GM21515 (cell line): ENCODE data around the gene MAPKAP1.
"Not testable (repeated sequence)": the region's sequence is repeated elsewhere in the genome, so short reads cannot be mapped to it uniquely, and the experiment has no call there.

Experiments
- ATAC-seq: cut with Tn5 transposase; IDR thresholded peaks from one replicate; pipeline ENCODE4 v1.9.1; 2021; ENCODE audit not compliant: unreplicated experiment

Gene MAPKAP1

DNA sequence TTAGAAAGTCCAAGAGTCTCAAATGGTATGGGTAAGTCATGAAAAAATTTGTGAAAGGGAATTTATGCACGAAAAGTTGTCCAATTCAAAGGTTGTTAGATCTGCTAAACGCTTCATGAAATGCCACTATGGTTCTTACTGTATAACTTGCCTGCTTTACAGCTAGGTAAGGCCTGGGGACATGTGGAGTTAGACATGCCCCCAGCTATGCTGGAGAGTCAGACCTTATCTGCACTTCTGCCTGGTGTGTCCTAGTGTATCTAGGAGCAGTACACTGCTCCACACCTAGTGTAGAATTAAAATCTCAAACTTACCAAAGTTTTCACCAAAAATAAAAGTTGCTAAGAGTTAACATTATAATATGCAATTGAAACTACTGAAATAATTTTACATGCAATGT lies 136.8 kb downstream of the MAPKAP1 start:
- ATAC-seq = no peak

DNA sequence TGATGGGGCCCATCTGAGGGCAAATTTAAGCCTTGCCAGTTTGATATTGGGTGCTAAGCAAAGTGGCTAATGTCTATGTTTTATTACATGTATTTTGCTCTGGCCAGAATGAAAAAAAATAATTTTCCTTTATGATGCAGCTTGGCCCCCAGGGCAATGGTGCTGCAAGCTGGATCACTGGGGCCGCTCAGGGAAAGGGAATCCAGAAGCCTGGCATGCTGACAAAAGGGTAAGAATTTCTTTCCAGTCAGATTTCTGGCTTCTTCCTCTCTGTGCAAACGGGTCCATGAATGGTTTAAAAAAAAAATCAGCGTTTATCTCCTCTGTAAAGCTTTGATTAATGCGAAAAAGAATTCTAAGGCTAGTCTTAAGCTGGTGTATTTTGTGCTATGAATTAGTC lies 138.4 kb downstream of the MAPKAP1 start:
- ATAC-seq = no peak

DNA sequence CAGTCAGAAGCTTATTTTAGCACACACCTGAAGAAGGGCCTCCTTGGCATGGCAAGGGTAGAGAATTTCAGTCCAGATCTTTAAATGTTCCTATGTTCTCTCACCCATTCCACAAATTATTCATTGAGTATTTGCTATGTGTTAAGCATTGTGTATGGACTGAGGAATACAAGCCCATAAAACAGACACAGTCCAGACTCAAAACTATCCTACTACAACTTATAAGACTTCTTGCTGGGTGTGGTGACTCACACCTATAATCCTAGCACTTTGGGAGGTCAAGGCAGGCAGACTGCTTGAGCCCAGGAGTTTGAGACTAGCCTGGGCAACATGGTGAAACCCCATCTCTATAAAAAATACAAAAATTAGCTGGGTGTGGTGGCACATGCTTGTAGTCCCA lies 141.0 kb downstream of the MAPKAP1 start:
- not testable (repeated sequence) for ATAC-seq

DNA sequence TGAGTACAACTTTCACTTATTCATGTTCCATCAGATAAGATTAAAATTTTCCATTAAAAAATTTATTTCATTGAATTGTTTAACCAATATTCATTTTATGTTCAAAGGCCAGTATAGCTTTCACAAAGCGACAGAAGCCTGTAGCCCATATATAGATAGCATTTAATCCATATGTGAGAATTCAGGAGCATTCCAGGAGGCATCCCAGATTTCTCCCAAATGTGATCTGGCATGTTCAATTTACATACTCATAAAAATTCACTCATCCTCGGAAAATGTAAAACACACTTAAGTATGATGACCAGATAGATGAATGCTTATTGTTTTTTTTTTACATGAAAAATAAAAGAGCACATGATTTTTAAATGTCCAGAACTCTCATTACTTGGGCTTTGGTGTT lies 141.9 kb downstream of the MAPKAP1 start:
- no peak for ATAC-seq

DNA sequence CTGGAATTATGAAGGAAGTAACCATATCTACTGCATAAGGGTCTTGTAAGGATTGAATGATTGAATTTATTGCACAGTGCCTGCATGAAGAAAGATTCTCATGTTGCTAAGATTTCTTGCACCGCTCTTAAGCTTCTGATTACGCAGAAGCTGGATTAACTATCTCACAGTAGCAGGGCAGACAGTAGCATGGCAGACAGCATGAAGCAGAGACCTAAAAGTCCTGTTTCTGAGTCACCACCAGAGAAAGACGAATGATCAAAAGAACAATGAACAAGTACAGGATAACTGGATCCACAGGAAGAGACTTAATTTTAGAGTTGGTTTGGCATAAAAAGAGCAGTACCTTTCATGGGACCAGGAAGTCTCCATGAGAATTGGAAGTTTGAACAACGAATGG lies 142.4 kb downstream of the MAPKAP1 start:
- no peak for ATAC-seq

DNA sequence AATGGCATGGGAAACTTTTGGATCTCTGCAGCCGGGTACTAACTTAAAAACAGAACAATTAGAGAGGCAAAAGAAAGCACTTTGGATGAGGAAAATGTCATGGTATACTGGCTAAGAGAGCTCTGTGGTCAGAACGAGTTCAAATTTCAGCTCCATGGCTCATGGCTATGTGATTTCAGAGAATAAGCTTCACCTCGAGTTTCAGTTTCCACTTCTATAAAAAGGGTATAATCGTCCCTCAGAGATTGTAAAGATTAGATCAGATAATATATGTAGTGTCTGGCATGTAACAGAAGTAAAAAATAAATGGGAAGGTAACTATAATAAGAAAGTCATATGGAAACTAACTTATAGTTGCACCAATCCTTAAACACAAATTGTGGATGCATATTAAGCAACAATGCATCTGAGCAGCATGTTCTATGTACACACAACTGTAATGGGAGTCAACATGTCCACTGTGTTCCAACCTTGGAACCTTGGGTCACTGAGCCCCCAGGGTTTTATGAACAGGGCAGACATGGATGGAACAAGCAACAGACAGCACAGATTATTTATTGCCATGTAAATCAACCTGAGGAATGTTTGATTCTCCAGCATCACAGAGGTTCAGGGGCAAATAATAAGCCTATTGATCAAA lies 145.4 kb downstream of the MAPKAP1 start:
- no peak for ATAC-seq

DNA sequence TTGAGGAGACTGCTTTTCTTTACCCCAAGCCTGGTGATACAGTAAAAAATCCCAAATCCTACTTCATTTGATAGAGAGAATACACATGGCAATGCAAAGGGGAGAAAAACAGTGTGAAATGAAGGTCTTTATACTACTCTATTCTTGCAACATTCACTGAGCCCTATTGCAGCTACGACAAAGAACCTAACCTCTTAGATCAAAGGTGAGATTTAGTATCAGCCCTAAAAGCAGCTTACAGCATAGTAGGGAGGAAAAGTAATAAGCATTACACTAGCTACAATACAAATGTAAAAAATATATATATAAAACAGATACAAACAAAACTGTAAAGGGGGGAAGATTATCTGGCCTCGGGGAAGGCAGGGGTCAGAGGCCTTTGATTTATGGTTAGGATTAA lies 147.1 kb downstream of the MAPKAP1 start:
- ATAC-seq = no peak

DNA sequence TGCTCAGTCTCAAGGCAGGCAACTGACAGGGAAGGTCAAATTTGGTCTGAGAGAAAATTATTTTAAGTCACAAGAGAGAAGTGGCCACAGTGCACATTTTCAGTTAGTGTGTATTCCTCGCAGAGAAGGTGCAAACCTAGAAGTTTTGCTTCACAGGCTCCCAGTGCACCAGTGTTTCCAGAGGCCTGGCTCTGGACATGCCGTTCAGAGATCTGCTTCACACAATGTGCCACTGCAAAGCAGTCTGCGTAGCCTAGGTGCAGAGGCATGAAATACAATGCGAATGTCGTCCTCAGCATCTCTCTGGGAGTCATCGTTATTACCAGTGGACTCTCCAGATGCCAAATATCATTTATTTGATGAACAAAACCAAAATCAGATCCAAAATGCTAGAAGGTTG lies 147.8 kb downstream of the MAPKAP1 start:
- ATAC-seq = no peak

DNA sequence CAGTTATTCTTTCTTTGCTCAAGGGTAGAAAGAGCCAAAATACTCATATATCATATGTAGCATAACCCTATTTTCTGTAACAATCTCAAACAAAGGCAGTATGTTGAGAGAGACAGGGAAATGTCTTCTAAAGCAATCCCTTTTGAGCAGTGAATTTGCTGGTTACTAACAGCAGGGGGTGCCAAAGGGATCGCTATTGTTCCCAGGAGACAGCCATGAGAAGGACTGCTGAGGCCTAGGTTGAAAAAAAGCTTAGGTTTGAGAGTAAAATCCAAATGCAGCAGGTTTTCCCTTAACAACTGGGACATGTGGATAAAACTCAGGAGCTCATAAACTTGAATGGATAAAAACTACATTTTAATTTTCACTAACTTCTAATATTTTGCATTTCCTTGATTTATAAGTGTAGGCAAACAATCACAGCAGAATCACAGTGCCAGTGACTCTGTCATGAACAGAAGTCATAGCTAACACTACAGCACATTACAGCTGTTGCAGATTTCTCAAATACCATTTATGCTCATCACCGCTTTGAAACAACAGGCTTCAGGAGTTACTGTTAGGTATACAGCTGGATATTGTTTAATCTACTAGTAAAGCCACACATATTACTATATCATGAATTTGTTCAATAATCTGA lies 148.4 kb downstream of the MAPKAP1 start:
- no peak for ATAC-seq

DNA sequence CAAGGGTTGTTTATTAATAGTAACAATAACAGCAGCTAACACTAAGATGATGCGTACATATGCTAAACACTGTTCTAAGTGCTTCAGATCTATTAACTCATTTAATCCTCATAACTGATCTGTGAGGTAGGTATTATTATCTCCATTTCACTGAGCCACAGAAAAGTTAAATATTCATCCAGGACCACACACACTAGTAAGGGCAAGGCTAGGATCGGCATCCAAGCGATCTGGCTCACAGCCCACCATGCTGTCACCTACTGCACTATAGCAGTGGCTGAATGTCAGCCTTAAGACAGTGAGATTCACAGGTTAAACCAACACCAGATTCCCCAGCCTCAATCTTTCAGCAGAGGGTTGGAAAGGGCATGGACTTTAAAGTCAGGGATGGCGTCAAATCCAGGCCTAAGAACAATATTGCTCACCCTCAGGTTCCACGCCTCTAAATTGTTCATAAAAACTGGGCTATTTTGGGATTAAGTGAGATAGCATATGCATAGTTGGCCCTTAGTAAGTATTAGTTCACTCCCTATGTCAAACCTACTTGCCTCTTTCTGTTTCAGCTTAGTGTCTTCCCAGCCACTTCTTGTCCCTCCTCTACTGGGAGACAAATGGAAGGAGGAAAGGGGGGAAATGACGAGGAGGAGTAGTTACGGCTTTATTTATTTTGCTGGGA lies 150.8 kb downstream of the MAPKAP1 start:
- no peak for ATAC-seq

DNA sequence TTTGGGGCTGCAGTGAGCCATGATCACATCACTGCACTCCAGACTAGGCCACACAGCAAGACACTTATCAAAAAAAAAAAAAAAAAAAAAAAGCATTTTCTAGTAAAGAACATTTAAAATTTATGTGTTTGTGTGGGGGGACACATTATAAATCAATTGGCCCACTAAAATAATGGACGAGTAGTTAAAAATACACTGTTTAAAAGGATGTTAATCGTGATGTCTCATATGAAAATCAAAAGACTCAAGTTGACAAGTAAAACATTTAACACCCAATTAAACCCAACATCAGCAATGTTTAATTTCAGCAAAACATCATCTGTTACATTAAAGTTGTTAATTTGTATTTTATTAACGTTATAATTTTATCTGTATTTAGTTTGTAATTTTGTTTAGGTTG lies 152.3 kb downstream of the MAPKAP1 start:
- no peak for ATAC-seq

DNA sequence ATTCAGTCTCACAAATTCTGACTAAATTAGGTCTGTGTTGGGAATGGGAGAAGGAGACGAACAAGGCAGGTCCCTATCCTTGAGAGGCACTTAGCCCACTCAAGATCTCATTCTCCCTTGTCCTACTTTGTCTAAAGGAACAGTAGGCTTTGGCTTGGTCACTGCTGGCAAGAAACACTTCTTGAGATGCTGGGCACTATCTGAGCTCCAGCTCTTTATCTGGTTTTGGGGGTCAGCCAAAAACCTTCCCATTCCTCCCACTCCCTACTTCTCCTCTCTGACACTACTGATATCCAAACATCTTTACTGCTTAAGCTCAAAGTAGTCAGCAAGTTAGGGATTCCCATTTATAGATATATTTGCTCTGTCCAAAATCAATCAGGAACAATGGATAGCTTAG lies 155.2 kb downstream of the MAPKAP1 start:
- no peak for ATAC-seq

DNA sequence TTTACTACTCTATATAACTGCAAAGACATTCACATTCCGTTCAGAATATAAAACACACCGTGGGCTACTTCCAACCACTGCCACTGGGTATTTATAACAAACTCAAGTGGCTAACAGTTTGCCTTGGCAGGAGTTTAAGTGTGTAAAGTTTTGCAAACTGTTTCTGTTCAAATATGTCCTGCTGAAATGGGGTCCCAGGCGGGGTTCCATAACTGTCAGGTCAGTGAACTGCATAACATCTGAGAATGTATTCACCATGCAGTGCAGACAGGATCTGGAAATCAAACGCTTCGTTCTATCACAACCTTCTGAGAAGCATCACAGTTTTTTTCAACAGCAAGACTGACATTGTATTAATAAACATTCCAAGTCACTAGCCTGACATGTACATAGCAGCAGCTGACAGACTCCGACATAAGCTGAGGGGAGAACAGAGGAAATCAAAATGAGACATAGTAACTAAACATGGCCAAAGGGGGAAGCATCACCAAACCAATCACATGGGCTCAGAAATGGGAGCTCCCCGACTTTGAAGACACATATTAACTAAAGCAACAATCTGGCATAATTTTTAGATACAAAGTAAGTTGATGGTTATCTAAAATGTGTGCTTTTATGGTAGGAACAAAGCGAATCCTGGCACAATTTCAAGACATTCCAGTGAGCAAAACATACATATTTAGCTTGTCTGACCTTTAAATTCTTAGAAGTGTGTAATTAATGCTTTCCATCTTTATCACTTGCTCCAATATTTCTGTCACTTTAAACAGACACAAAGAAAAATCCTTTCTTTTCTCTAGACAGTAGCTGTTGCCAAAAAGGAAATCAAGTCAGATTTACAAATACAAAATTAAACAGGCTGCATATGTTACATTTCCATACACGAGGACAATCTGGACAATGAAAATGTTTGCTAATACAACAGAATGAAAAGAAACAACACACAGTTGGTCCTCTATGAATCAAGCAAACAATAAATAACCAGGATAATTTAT lies 156.8 kb downstream of the MAPKAP1 start:
- ATAC-seq = no peak

DNA sequence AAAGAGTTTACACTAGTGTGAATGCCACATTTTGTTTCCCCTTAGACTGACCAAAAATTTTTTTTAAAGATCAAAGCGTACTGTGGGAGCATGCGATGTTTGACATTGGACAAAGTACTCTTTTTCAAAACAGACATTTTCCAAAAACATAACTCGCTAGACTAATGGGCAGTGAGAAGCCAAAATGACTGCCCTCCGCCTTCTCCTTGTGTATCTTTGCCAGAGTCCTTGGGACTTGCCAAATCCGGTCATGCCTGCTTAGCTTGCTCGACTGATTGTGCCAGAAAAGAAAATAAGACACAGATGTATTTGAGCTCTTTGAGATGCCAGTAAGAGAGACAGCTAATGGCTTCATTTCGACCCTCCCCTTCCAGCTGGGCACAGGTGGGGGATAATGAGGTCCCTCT lies 157.5 kb downstream of the MAPKAP1 start:
- ATAC-seq = no peak

DNA sequence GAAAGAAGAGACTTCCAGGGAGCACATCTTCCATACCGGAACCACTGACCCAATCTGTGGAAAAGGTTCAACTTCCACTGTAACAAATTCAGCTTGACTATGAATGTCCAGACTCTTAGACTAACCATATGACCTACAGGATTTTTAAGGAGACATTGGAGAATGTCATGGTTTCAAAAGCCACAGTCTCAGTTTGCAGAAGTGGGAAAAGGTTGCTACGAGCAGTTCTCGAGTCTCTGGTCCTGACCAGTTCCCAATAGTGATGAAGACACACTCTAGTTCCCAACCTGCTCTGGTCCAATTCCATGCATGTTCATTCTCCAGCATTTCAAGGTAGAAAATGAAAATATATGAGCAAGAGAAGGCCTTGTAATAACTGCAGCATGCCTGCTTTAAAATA lies 158.0 kb downstream of the MAPKAP1 start:
- ATAC-seq = no peak

DNA sequence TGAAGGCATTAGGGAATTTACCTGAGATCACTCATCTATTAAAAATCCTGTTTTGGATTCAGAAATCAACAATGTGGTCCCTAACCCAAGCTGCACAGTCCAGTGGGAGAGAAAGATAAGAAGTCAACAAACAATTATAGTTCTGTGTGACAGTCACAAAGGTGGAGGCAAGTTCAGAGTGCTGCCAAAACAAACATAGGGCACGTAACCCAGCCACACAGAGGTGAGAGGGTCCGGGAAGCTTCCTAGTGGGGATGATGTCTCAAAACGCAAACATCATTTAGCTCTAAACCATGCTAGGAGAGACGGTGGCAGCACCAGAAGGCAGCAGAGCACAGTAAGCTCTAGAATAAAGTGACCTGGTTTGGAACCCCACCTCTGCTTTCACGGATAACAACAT lies 158.9 kb downstream of the MAPKAP1 start:
- ATAC-seq = no peak

DNA sequence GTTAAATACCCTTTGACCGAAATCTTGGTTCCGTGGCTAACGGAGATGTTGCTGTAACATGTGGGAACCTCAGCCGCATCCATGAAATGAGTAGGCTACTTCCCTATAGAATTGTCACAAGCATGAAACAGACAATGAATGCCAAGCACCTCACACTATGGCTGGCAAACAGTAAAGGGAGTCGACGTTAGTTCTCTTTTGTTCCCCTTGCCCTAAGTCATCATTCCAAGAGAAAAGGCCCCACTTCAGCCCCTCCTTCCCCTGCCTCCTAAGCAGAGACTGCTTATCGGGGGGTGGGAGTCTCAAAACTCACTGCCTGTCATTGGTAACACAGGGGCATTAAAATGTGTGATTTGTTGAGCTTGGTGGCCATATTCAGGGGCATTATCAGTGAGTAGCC lies 159.6 kb downstream of the MAPKAP1 start:
- ATAC-seq = no peak

DNA sequence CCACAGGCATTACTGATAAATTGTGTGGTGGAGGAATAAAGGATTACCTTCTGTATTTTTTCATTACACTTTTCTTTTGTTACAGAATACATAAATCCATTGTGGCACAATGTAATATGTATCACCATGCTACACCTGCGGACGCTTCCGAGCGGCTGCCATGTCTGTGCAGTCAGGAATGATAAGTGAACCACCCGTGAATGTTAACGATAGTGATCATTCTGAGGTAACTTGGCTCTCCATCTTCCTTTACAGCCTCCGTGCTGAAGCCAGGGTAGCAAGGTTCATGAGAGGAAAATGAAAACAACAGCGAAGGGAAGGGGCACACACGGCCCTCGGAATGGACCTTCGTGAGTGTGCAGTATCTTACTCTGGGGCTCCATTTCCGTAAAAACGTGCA lies 161.2 kb downstream of the MAPKAP1 start:
- no peak for ATAC-seq

DNA sequence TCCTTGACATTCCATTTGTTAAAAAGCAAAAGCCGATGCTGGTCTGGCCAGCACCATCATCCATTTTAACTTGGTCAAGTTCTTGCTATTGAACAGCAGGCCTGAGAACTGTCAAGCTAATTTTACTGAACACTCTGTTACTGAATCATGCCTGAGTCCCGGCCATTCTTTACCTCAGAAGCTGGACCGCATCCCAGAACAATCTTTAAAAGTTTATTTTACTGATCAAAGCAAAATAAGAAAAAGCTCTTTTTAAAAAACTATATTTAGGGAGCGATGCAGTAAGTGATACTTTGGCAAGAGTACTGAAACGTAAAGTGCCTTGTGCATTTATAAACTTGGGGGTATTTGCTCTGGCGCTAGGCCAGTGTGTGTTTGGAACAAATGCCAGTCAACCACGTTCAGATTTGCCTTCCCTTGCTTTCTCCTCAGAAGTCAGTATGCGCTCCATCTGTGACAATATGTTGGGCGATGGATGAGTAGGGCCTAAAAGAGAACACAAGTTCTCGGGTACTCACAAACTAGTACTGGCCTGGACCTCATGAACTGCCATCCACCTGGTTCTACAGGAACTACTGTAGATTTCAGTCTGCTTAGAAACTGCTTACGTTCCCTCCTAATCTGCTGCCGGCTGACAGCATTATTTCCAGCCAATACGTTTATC lies 161.9 kb downstream of the MAPKAP1 start:
- no peak for ATAC-seq

DNA sequence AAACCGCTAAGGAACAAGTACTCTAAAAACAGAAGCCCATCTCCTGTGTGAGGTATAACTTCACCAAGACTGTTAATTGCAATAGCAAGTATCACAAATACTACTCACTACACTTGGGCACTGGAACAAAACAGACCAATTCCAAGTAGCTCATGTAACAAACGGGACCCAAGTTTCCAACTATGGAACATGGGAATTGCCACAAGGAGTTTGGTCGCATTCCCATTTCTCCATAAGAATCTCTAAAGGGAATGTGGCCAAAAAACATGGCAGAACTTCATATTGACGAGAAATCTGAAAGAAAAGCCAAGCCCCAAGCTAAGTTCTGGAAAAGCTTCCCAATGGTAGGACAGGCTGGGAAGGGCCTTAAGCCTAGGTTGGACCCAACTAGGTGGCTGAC lies 162.5 kb downstream of the MAPKAP1 start:
- no peak for ATAC-seq

DNA sequence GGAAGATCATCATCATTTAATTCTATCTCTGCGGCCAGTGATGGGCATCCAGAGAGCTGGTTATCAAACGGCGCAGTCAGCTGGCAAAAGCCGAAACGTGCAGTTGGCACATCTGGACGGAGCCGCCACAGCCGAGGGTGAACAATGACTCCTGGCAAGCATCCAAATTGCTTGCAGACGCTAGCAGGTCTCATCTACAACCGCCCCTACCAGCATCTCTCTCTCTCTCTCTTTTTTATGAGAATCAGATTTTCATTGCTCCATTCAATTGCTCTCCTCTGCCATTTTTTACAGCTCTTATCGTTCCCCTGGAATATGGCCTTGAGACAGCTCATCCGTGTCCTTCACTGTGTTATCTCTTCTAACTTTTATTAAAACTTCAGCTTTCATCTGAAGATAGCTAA lies 165.2 kb downstream of the MAPKAP1 start:
- no peak for ATAC-seq
